MV-4-11 (cell line): ENCODE data around the gene ZNF225.
A peak's percentile ranks its signal among the peaks of the same experiment; 100 is the strongest.
"Not testable (repeated sequence)": the region's sequence is repeated elsewhere in the genome, so short reads cannot be mapped to it uniquely, and the experiment has no call there.

Experiments used
- DNase-seq: peaks from one replicate; lab custom pipeline; 2025; lab: John Stamatoyannopoulos, UW

ZNF225 gene

DNA sequence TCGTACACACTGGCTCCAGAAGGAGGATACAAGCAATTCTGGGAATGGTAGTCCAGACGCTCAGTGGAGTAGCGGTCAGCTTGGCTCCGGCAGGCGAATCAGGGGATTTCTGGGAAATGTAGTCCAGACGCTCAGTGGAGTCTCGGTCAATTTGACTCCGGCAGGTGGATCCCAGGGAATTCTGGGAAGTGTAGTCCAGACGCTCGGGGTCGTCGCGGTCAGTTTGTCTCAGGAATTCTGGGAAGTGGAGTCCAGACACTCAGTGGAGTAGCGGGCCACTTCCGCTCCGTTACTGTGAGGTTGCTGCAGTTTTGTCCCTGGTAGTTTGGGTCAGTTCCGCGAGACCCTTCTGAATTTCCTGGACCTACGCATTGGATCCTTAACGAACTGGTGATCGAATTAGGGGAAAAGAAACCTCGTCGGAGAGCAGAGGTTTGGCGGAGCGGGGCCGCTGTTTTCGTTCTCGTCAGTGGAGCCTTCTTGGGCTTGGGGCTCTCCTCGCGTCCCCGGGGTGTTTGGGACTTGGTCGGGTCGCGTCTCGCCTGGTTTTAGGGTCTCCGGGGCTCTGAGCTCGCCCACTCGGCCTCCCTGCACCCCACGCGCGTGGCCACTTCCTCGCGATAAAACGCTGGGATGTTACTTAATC, at the start of gene ZNF225:
ZNF225 (plus strand) TSS at position 262 of the 646 bp plus-strand sequence. CDS start 2,429 bp downstream, outside the sequence.
- peak; percentile 100 for DNase-seq

DNA sequence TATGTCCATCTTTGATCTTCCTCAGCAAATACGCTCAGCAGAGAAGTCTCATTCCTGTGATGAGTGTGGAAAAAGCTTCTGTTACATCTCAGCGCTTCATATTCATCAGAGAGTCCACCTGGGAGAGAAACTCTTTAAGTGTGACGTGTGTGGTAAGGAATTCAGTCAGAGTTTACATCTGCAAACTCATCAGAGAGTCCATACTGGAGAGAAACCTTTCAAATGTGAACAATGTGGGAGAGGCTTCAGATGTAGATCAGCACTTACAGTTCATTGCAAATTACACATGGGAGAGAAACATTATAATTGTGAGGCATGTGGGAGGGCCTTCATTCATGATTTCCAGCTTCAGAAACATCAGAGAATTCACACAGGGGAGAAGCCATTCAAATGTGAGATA, 46.9 kb upstream of the ZNF225 start:
- no peak for DNase-seq

DNA sequence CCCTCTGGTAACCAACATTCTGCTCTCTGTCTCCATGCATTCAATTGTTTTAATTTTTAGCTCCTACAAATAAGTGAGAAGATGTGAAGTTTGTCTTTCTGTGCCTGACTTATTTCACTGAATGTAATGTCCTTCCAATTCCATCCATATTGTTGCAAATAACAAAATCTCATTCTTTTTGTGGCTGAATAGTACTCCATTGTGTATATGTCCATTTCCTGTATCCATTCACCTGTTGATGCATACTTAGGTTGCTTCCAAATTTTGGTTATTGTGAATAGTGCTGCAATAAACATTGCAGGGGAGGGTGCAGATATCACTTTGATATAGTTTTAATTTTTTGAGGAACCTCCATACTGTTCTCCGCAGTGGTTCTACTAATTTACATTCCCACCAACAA, 43.8 kb upstream of the ZNF225 start:
- DNase-seq: no peak

GRCh38 chr19:44071824-44072542, 41.2 kb upstream of the ZNF225 start, which contains the start of gene ZNF284:
Gene ZNF284 (plus strand): TSS chr19:44072159. CDS start chr19:44076390, 4,231 bp downstream.
- peak; percentile 97 for DNase-seq

GRCh38 chr19:44072543-44073401, 40.4 kb upstream of the ZNF225 start:
- no peak for DNase-seq

DNA sequence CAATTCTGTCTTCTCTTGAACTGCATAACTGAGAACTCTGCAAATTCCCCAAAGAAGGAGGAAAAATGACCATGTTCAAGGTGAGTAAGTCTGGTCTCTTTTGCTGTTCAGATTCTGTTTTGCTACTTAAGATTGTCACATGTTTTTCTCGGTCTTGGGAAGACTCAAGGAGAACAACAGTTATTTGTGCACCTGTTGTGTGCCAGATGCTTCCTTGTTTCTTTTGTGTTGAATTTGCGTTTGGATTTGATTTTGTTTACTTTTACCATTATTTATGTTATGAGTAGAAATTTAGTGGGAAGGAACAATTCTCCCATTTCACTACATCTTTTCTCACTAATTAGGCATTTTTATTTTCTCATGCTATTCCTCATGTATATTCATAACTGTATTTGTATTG, 36.9 kb upstream of the ZNF225 start:
- no peak for DNase-seq

- no peak for DNase-seq
These were observed 21.1 kb upstream of the ZNF225 start for GRCh38 chr19:44092108-44092507.

DNA sequence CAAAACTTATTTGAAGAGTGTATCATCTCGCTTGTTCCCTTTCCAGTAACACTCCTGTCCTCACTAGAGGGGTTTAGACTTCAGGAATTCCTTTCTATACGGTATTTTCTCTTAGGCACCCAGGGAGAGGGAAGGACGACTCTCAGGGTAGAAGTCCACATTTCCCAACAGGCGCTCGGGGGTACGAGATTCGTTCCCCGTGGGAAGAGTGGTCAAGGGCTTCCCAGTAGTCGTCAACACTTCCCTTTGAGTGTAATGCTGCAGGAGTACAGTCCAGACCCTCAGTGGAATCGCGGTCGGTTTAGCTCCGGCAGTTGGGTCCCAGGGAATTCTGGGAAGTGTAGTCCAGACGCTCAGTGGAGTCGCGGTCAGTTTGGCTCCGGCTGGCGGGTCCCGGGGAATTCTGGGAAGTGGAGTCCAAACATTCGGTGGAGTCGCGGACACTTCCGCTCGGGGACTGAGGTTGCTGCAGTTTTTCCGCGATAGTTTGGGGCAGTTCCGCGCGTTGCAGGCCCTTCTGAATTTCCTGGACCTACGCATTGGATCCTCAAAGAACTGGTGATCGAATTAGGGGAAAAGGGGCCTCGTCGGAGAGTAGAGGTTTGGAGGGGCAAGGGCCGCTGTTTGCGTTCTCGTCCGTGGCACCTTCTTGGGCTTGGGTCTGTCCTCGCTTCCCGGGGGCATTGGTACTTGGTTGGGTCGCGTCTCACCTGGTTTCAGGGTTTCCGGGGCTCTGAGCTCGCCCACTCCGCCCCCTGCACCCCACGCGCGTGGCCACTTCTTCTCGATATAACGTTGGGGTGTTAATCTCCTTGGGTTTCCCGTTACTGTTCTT, 19.1 kb upstream of the ZNF225 start, which contains the start of gene ZNF224:
ZNF224 (plus strand) TSS at position 431 of the 835 bp plus-strand sequence. CDS start 3,513 bp downstream, outside the sequence.
- peak; percentile 98 for DNase-seq

DNA sequence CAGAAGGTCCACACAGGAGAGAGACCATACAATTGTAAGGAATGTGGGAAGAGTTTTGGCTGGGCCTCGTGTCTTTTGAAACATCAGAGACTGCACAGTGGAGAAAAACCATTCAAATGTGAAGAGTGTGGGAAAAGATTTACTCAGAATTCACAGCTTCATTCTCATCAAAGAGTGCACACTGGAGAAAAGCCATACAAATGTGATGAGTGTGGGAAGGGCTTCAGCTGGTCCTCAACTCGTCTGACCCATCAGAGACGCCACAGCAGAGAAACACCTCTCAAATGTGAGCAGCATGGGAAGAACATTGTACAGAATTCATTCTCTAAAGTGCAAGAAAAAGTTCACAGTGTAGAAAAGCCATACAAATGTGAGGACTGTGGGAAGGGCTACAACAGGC, 5.4 kb upstream of the ZNF225 start:
- DNase-seq: no peak

GRCh38 chr19:44109458-44109857, 3.7 kb upstream of the ZNF225 start:
- no peak for DNase-seq

GRCh38 chr19:44111910-44112463, 1.2 kb upstream of the ZNF225 start:
- peak; percentile 97 for DNase-seq

GRCh38 chr19:44112802-44113137, 429 bp upstream of the ZNF225 start:
- no peak for DNase-seq

DNA sequence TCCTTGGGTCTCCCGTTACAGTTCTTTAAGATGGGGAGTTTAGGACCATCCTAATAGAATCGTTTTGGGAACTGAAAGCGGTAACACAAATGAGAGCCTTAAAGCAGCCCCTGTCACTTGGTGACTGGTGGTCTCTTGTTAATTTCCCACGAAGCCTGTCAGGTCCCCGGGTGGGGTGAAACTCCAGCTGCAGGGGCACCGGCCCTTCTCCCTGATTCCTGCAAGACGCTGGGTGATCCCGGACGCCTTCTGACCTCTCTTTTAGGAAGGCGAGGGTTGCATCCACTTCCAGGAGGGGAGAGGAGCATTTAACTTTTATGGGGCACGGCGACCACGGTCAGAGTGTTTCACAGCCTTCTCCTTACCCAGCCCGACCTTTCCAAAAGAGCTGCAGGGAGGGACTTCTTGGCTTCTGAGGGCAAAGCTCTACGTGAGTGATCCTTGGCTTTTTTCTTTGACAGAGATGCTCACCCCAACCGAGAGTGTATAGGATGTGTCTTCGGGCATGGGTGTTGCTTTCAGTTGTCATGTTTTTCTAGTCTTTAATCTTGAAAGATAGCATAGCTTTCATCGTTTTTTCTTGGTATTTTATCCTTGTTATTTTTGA, 688 bp downstream of the ZNF225 start:
- DNase-seq: peak; percentile 64

DNA sequence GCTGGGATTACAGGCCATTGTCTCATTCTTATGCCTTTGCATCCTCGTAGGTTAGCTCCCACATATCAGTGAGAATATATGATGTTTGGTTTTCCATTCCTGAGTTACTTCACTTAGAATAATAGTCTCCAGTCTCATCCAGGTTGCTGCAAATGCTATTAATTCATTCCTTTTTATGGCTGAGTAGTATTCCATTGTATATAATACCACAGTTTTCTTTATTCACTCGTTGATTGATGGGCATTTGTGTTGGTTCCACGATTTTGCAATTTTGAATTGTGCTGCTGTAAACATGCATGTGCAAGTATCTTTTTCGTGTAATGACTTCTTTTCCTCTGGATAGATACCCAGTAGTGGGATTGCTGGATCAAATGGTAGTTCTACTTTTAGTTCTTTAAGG, 8.0 kb downstream of the ZNF225 start:
- not testable (repeated sequence) for DNase-seq

- DNase-seq: no peak
These were observed 18.8 kb downstream of the ZNF225 start for GRCh38 chr19:44131955-44132354.

DNA sequence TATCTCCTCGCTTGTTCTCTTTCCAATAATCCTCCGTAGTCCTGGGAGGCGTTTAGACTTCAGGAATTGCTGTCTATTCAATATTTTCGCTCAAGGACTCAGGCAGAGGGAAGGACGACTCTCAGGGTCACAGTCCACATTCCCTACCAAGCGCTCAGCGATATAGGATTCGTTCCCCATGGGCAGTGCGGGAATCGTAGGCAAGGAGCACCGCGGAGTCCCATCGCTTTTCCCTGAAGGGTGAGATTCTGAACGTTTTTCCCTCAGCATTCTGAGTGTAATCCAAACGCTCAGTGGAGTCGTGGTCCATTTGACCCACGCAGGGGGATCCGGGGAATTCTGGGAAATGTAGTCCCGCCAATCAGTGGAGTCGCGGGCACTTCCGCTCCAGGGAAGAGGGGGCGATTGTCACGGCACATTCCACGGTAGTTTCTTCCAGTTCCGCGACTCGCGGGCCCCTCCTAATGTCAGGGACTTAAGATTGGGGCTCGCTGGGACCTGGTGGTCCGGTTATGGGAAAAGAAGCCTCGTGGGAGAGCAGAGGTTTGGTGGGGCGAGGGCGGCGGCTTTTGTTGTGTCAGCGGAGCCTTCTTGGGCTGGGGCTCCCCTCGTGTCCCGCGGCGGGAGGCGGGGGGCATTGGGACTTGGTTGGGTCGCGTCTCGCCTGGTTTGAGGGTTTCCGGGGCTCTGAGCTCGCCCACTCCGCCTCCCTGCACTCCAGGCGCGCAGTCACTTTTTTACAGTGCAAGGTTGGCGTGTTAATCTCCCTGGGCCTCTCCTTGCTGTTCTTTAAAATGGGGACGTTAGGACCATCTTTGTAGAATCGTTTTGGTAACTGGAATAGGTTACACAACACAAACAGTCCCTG, 28.2 kb downstream of the ZNF225 start, which contains the start of gene ZNF234:
ZNF234 (plus strand) TSS at position 364 of the 868 bp plus-strand sequence. CDS start 3,079 bp downstream, outside the sequence.
- DNase-seq: peak; percentile 82

GRCh38 chr19:44142059-44142433, 28.8 kb downstream of the ZNF225 start:
- DNase-seq: no peak

- DNase-seq: no peak
These were observed 36.6 kb downstream of the ZNF225 start for GRCh38 chr19:44149776-44150175.

- DNase-seq: no peak
These were observed 38.3 kb downstream of the ZNF225 start for GRCh38 chr19:44151491-44151890.

DNA sequence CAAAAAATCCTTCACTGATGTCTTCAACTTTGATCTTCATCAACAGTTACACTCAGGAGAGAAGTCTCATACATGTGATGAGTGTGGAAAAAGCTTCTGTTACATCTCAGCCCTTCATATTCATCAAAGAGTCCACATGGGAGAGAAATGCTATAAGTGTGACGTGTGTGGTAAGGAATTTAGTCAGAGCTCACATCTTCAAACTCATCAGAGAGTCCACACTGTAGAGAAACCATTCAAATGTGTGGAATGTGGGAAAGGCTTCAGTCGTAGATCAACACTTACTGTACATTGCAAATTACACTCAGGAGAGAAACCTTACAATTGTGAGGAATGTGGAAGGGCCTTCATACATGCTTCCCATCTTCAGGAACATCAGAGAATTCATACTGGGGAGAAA, 43.3 kb downstream of the ZNF225 start:
- no peak for DNase-seq
